NT2/D1 (cell line): Measurements from ENCODE around the gene CD40.

Experiments used
- SUZ12 ChIP-seq: IDR thresholded peaks from 2 replicates; pipeline ENCODE4 v1.6.1; 2011; ENCODE audit not compliant: insufficient read length, insufficient read depth; ENCODE audit errors: extremely low read depth
- YY1 ChIP-seq: IDR thresholded peaks from 2 replicates; pipeline ENCODE4 v1.6.1; 2011; ENCODE audit not compliant: insufficient read length, insufficient read depth

- TF ChIP-seq YY1 (no peak), SUZ12 (no peak)
Observed at GRCh38 chr20:46118481-46119020, 437 bp downstream of the CD40 start.
